GM12874 (cell line): ENCODE data around the gene DNAJC8.

Experiments
- CTCF ChIP-seq: IDR thresholded peaks from 2 replicates; pipeline ENCODE4 v1.5.1; 2011; ENCODE audit warnings: low read depth, mild to moderate bottlenecking, control low read depth, low read length, moderate library complexity; ENCODE audit not compliant: insufficient read depth

The DNAJC8 gene

DNA sequence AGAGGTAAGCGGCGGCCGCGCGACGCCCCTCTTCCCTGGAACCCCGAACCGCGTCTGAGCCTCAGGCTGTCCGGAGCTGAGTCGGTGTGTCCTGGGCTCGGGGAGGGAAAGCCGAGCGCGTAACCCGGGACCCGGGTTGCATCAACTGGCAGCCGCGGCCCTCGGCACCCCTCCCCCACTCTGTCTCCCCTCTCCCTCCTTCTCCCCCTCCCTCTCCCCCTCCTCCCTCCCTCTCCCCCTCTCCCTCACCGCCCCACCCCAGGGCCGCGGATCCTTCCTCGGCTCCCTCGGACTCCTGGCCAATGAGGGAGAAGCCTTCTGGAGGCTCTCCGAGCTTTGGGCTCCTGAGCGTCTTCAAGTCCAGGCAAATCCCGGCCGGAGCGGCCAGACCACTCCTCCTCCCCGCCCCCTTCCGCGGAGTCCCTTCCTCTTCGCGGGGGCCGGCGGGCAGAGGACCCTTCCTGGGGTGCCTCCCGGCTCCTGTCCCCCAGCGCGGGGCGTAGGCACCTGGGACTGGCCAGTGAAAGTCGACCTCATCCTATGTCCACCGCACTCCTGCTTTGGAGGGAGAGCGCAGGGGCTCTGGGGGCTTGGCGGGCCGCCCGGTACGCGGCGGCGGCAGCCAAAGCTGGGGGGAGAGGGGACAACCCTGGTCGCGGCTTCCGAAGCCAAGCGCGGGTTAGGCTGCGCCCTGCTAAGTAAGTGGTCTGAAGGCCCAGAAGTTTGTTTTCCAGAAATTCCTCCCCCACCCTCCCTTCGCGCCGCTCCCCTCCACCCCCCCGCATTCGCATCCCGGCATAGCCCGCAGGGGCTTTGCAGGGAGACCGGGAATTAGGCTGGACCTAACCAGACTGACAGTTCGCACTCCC is 27.3 kb upstream of the DNAJC8 start:
- no peak for TF ChIP-seq CTCF

DNA sequence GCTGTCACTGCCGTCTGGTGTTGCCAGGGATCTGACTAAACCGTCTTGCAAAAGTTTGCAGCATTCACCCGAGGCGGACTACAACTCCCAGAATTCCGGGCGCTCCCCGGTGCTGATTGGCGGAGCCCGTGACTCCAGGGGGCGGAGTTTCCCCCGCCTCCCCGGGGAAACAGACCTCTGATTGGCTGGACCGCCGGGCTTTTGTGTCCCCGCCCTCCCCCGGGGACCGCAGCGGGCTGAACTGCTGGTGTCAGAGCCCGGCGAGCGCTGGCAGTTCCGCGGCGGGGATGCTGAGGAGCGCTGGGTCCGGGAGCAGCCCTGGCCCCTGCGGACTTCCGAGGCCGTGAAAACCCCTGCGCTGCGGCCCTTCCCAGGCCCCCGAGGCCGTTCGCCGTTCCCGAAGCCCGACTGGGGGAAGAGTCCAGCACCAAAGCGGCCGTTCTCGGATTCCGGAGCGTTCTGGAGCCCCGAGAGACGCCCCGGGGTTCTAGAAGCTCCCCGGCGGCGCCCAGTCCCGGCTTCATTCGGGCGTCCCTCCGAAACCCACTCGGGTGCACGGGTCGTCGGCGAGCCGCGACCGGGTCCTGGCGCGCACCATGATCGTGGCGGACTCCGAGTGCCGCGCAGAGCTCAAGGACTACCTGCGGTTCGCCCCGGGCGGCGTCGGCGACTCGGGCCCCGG is 26.6 kb upstream of the DNAJC8 start, which contains the start of gene SESN2:
Gene SESN2 (plus strand): TSS at position 267 of the 682 bp plus-strand sequence. CDS start 330 bp downstream, at position 597.
- no peak for TF ChIP-seq CTCF

- no peak for TF ChIP-seq CTCF
These were observed 25.9 kb upstream of the DNAJC8 start for GRCh38 chr1:28258628-28259251.

DNA sequence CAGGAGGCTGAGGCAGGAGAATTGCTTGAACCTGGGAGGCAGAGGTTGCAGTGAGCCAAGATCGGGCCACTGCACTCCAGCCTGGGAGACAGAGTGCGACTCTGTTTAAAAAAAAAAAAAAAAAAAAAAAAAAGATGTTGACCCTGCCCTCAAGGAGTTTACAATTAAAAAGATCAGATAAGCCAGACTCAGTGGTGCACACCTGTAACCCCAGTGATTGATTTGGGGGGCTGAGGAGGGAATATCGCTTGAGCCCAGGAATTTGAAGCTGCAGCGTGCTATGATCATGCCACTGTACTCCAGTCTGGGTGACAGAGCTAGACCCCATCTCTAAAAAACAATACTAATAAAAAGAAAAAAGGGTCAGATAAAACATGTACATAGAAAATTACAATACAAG is 24.9 kb upstream of the DNAJC8 start:
- no peak for TF ChIP-seq CTCF

GRCh38 chr1:28256197-28256827 is 23.5 kb upstream of the DNAJC8 start:
- TF ChIP-seq CTCF: no peak

- no peak for TF ChIP-seq CTCF
These were observed 17.1 kb upstream of the DNAJC8 start for GRCh38 chr1:28249866-28250295.
